GM12878 (cell line): Measurements from ENCODE around the gene CHMP1A. TPM values are rescaled to one million over a fixed set of nuclear protein-coding genes. Genes with fewer than 3 reads are reported as not detected.

Experiments used
- ATAC-seq: fragments of 200-7000 bp; cut with Tn5 transposase; 3 replicates; pipeline ENCODE4 v1.9.1; 2020; ENCODE audit warnings: mild to moderate bottlenecking, moderate library complexity
- BruUV-seq: library from RNA; stranded (reverse); fragments of 400-500 nt; replicated peaks from 2 replicates; lab custom pipeline; 2021; lab: Mats Ljungman, UMichigan
- CTCF ChIA-PET: fragments of 300-600 bp; sonication (Branson Sonifier 250); formaldehyde crosslinking; extraction: SDS; loops from one replicate; lab custom pipeline; 2021; ENCODE audit warnings: inconsistent platforms; lab: Yijun Ruan, JAX
- POLR2A ChIA-PET: fragments of 350-600 bp; formaldehyde crosslinking; extraction: SDS; loops from one replicate; lab custom pipeline; 2021; ENCODE audit warnings: inconsistent platforms; lab: Charles Lee
- RAD21 ChIA-PET: fragments of 300-600 bp; sonication (Branson Sonifier 250); formaldehyde crosslinking; loops from one replicate; lab custom pipeline; 2023; ENCODE audit warnings: antibody characterized with exemption; ENCODE audit not compliant: unreplicated experiment; lab: Charles Lee
- SMC1A ChIA-PET: fragments of 300-600 bp; sonication (Branson Sonifier 250); formaldehyde crosslinking; loops from one replicate; lab custom pipeline; 2023; ENCODE audit not compliant: unreplicated experiment, uncharacterized antibody; lab: Charles Lee
- DNase-seq: peaks from one replicate; pipeline ENCODE4 v3.0.0-alpha.2; 2011; ENCODE audit warnings: low read depth, low spot score
- FAIRE-seq: peaks from 3 replicates; lab custom pipeline; 2011; peaks lifted over from hg19 to GRCh38; lab: Jason Lieb, UNC
- H2AFZ ChIP-seq: 2 replicates; pipeline ENCODE4 v1.6.0; 2011; ENCODE audit warnings: low read depth, low read length, control low read depth; ENCODE audit not compliant: control insufficient read depth
- H3K27ac ChIP-seq: 2 replicates; pipeline ENCODE4 v1.5.1; 2011; ENCODE audit warnings: control low read depth; ENCODE audit not compliant: control insufficient read depth, insufficient read depth
- H3K27me3 ChIP-seq, 2 experiments: replicated peaks in 1 of 2; 2 replicates each; pipeline versions ENCODE4 v1.6.0 to v1.6.1; 2011; ENCODE audit warnings: low read length in 1 of 2; ENCODE audit not compliant: control insufficient read depth in 2 of 2, insufficient read depth in 2 of 2
- H3K36me3 ChIP-seq, 2 experiments: 2 replicates each; pipeline ENCODE4 v1.5.1; 2011; ENCODE audit warnings: low read length in 1 of 2; ENCODE audit not compliant: control insufficient read depth in 2 of 2, insufficient read depth in 2 of 2
- H3K4me1 ChIP-seq: 2 replicates; pipeline ENCODE4 v1.6.1; 2011; ENCODE audit warnings: mild to moderate bottlenecking, low read length, moderate library complexity, mixed read lengths; ENCODE audit not compliant: control insufficient read depth, insufficient read depth
- H3K4me2 ChIP-seq: 2 replicates; pipeline ENCODE4 v1.6.0; 2011; ENCODE audit warnings: control low read depth; ENCODE audit not compliant: control insufficient read depth, insufficient read depth
- H3K4me3 ChIP-seq: fragments of 200-600 bp; sonication (generic); 2 replicates; pipeline ENCODE4 v1.5.1; 2016
- H3K79me2 ChIP-seq: 2 replicates; pipeline ENCODE4 v1.6.0; 2011; ENCODE audit warnings: low read length; ENCODE audit not compliant: control insufficient read depth, insufficient read depth
- H3K9ac ChIP-seq: 2 replicates; pipeline ENCODE4 v1.8.0; 2011; ENCODE audit warnings: low read length, control low read depth, mixed read lengths; ENCODE audit not compliant: control insufficient read depth, insufficient read depth
- H3K9me3 ChIP-seq: replicated peaks from 3 replicates; pipeline ENCODE4 v1.5.1; 2011; ENCODE audit warnings: mild to moderate bottlenecking, low read length; ENCODE audit not compliant: control insufficient read depth, insufficient read depth
- H4K20me1 ChIP-seq: 2 replicates; pipeline ENCODE4 v1.6.0; 2011; ENCODE audit not compliant: control insufficient read depth, insufficient read depth
- BCL11A ChIP-seq: IDR thresholded peaks from 2 replicates; pipeline ENCODE4 v1.6.1; 2011; ENCODE audit warnings: low read depth, low read length
- CHD1 ChIP-seq: IDR thresholded peaks from 2 replicates; pipeline ENCODE4 v1.6.1; 2012; ENCODE audit warnings: low read depth, low read length, improper control_type of control experiment
- CHD4 ChIP-seq: fragments of 200-600 bp; sonication (generic); IDR thresholded peaks from 2 replicates; pipeline ENCODE4 v1.6.1; 2016; ENCODE audit warnings: mild to moderate bottlenecking
- FOS ChIP-seq: IDR thresholded peaks from 3 replicates; pipeline ENCODE4 v1.6.1; 2011; ENCODE audit warnings: borderline replicate concordance; ENCODE audit not compliant: insufficient read length; ENCODE audit errors: extremely low read depth
- IKZF1 ChIP-seq: fragments of 450-650 bp; conservative IDR thresholded peaks from 2 replicates; pipeline ENCODE4 v1.6.1; 2017; ENCODE audit warnings: antibody characterized with exemption, mild to moderate bottlenecking
- IRF4 ChIP-seq: IDR thresholded peaks from 2 replicates; pipeline ENCODE4 v1.6.1; 2011; ENCODE audit warnings: low read depth, low read length
- RELA ChIP-seq: fragments of 450-650 bp; IDR thresholded peaks from 2 replicates; pipeline ENCODE4 v1.8.0; 2014; ENCODE audit warnings: borderline replicate concordance; ENCODE audit not compliant: partially characterized antibody
- SIX5 ChIP-seq: IDR thresholded peaks from 2 replicates; pipeline ENCODE4 v1.6.1; 2011; ENCODE audit warnings: mild to moderate bottlenecking, low read depth, low read length, moderate library complexity; ENCODE audit not compliant: severe bottlenecking
- SMARCA5 ChIP-seq: fragments of 450-650 bp; IDR thresholded peaks from 2 replicates; pipeline ENCODE4 v1.6.1; 2017; ENCODE audit warnings: mild to moderate bottlenecking
- TAF1 ChIP-seq: IDR thresholded peaks from 2 replicates; pipeline ENCODE4 v1.6.1; 2011; ENCODE audit warnings: mild to moderate bottlenecking, low read depth, low read length, borderline replicate concordance
- WGBS: methylation state at CpG from one replicate; pipeline ENCODE4 v1.1.6; 2016; ENCODE audit warnings: low lambda C conversion rate; ENCODE audit not compliant: insufficient replicate concordance, insufficient coverage; ENCODE audit errors: missing lambda C conversion rate; 5-methylcytosine and 5-hydroxymethylcytosine counted together
- in situ Hi-C: fragments of 300-500 bp; cut with MboI; formaldehyde crosslinking; loops from 9 replicates; pipeline ENCODE4 v1.14.3; 2018; ENCODE audit warnings: mixed read lengths
- intact Hi-C: fragments of 100-400 bp; cut with micrococcal nuclease; formaldehyde crosslinking; loops from one replicate; pipeline ENCODE4 v1.14.2; 2022; ENCODE audit not compliant: unreplicated experiment
- polyA plus RNA-seq, 11 experiments: library from polyadenylated mRNA; depleted of rRNA in 4 of 11; unstranded in 6 of 11; stranded (reverse) in 5 of 11; fragments of >200 nt; fragmentation: Nextera tagmentation in 4 of 11; fragmentation: Illumina TruSeq in 1 of 11; extraction: Ambion mirVana in 4 of 11; extraction: Trizol in 1 of 11; gene quantifications; 1 replicate in 1 of 11; 2 replicates in 10 of 11; pipeline versions ENCODE4 v1.2.1 to v1.2.3, GENCODE V29; 2011 to 2016; ENCODE audit warnings: inconsistent platforms in 2 of 11, missing spikeins in 2 of 11, low read depth in 1 of 11
- total RNA-seq, 4 experiments: library from RNA; depleted of rRNA in 3 of 4; stranded (reverse); fragments of >200 nt in 3 of 4; fragmentation: Illumina TruSeq in 1 of 4; extraction: Trizol in 1 of 4; gene quantifications; 2 replicates each; pipeline versions ENCODE4 v1.2.1 to v1.2.3, GENCODE V29; 2013 to 2021
- TF ChIP-seq, protein P1 (sequence below): fragments of 450-650 bp; IDR thresholded peaks from 2 replicates; pipeline ENCODE4 v1.6.1; 2017; ENCODE audit warnings: low read depth, mild to moderate bottlenecking, moderate library complexity
- TF ChIP-seq, protein P2 (sequence below): fragments of 450-650 bp; IDR thresholded peaks from 2 replicates; pipeline ENCODE4 v1.6.1; 2017; ENCODE audit warnings: borderline replicate concordance
- TF ChIP-seq, protein P3 (sequence below): fragments of 450-650 bp; IDR thresholded peaks from 2 replicates; pipeline ENCODE4 v1.6.1; 2018; ENCODE audit warnings: mild to moderate bottlenecking, low read depth, moderate library complexity; ENCODE audit not compliant: partially characterized antibody
- TF ChIP-seq, protein P4 (sequence below): fragments of 450-650 bp; IDR thresholded peaks from 2 replicates; pipeline ENCODE4 v1.6.1; 2017; ENCODE audit warnings: antibody characterized with exemption, mild to moderate bottlenecking, moderate library complexity

Gene CHMP1A
- total and polyA plus RNA-seq, 10 of the 15 experiments (the other 5 are each of a cell fraction or from before 2014, with no cell fraction given): 1.0 to 86.7 (median 54.7) TPM

DNA sequence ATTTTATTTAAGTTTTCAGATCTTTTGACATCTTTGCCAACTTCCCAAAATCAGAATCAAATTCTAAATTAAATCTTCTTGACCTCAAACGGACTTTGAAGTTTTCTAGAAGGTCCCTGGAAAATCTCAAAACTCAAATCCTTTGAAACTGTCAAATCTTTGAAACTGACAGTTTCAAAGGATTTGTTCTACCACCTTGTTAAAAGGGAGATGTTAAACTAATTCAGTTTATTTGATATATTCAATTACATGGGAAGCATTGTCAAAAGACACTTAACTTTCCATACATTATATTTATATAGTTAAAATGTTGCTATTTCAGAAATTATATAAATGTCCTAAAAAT is 47.4 kb downstream of the CHMP1A start (continued):
- TF ChIP-seq, protein P1, sequence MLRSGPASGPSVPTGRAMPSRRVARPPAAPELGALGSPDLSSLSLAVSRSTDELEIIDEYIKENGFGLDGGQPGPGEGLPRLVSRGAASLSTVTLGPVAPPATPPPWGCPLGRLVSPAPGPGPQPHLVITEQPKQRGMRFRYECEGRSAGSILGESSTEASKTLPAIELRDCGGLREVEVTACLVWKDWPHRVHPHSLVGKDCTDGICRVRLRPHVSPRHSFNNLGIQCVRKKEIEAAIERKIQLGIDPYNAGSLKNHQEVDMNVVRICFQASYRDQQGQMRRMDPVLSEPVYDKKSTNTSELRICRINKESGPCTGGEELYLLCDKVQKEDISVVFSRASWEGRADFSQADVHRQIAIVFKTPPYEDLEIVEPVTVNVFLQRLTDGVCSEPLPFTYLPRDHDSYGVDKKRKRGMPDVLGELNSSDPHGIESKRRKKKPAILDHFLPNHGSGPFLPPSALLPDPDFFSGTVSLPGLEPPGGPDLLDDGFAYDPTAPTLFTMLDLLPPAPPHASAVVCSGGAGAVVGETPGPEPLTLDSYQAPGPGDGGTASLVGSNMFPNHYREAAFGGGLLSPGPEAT: no peak
- TF ChIP-seq, protein P2, sequence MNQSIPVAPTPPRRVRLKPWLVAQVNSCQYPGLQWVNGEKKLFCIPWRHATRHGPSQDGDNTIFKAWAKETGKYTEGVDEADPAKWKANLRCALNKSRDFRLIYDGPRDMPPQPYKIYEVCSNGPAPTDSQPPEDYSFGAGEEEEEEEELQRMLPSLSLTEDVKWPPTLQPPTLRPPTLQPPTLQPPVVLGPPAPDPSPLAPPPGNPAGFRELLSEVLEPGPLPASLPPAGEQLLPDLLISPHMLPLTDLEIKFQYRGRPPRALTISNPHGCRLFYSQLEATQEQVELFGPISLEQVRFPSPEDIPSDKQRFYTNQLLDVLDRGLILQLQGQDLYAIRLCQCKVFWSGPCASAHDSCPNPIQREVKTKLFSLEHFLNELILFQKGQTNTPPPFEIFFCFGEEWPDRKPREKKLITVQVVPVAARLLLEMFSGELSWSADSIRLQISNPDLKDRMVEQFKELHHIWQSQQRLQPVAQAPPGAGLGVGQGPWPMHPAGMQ: no peak
- no peak for TF ChIP-seq SIX5
- no peak for TF ChIP-seq CHD1

DNA sequence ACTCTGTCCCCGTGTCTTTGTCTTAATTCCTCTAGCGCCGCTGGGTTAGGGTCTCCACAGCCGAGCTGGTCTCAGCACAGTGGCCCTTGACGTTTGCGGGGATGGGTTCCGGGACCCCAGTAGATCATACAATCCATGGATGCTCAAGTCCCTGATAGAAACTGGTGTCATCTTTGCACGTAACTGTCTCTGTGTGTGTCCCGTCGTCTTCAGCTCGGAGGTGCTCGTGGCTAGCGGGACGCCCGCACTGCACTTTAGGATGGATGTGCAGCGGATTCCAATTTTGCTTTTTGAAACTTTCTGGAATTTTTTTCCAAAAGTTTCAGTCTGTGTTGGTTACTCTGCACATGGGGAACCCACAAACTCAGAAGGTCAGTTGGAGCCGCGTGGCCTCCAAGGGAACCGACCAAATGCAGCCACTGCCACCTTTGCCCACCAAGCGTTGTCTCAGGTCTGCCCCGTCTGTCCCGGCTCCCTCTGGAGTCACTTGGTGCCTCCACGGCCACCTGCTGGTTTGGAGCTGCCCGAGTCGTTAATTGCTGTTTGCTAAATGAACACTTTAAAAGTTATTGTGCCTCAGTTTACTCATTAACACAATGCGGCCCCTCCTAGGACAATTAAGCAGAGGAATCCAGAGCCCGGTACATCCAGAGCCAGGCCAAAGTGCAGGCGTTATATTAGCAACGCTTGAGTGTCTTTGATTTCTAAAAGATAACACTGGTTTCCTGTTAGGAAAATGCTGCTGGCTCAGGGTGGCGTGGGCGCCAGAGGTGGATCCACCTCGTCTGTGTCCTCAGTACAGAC is 49.4 kb downstream of the CHMP1A start:
- H3K36me3 ChIP-seq: no peaks in the 10 kb centered on the region
- no peaks in the 10 kb centered on the region for H3K4me1 ChIP-seq
- no peak overlapping the region for H2AFZ ChIP-seq
- ChIA-PET RAD21 (no interaction called here), SMC1A (no interaction called here), POLR2A (no interaction called here), CTCF (no interaction called here)
- H3K79me2 ChIP-seq: no peaks in the 10 kb centered on the region
- H3K9me3 ChIP-seq: no peaks in the 10 kb centered on the region
- no peaks in the 10 kb centered on the region for H3K27me3 ChIP-seq
- WGBS: 59% methylated on average over 32 of the region's 32 CpGs
- H4K20me1 ChIP-seq: no peaks in the 10 kb centered on the region
- H3K4me2 ChIP-seq: no peak overlapping the region
- no peak overlapping the region for H3K9ac ChIP-seq
- no peak overlapping the region for H3K4me3 ChIP-seq
- ATAC-seq (no peak), FAIRE-seq (no peak), DNase-seq (no peak)
- in situ Hi-C loops (no loop called here), intact Hi-C loops (no loop called here)
- BruUV-seq: no TSS peak
- H3K27ac ChIP-seq: no peak overlapping the region
- TF ChIP-seq SMARCA5: no peak
- TF ChIP-seq, protein P3, sequence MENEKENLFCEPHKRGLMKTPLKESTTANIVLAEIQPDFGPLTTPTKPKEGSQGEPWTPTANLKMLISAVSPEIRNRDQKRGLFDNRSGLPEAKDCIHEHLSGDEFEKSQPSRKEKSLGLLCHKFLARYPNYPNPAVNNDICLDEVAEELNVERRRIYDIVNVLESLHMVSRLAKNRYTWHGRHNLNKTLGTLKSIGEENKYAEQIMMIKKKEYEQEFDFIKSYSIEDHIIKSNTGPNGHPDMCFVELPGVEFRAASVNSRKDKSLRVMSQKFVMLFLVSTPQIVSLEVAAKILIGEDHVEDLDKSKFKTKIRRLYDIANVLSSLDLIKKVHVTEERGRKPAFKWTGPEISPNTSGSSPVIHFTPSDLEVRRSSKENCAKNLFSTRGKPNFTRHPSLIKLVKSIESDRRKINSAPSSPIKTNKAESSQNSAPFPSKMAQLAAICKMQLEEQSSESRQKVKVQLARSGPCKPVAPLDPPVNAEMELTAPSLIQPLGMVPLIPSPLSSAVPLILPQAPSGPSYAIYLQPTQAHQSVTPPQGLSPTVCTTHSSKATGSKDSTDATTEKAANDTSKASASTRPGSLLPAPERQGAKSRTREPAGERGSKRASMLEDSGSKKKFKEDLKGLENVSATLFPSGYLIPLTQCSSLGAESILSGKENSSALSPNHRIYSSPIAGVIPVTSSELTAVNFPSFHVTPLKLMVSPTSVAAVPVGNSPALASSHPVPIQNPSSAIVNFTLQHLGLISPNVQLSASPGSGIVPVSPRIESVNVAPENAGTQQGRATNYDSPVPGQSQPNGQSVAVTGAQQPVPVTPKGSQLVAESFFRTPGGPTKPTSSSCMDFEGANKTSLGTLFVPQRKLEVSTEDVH: no peak
- no peak for TF ChIP-seq TAF1
- no peak for TF ChIP-seq BCL11A
- TF ChIP-seq IKZF1: no peak
- TF ChIP-seq FOS: no peak
- TF ChIP-seq RELA: no peak
- TF ChIP-seq IRF4: no peak
- TF ChIP-seq, protein P4, sequence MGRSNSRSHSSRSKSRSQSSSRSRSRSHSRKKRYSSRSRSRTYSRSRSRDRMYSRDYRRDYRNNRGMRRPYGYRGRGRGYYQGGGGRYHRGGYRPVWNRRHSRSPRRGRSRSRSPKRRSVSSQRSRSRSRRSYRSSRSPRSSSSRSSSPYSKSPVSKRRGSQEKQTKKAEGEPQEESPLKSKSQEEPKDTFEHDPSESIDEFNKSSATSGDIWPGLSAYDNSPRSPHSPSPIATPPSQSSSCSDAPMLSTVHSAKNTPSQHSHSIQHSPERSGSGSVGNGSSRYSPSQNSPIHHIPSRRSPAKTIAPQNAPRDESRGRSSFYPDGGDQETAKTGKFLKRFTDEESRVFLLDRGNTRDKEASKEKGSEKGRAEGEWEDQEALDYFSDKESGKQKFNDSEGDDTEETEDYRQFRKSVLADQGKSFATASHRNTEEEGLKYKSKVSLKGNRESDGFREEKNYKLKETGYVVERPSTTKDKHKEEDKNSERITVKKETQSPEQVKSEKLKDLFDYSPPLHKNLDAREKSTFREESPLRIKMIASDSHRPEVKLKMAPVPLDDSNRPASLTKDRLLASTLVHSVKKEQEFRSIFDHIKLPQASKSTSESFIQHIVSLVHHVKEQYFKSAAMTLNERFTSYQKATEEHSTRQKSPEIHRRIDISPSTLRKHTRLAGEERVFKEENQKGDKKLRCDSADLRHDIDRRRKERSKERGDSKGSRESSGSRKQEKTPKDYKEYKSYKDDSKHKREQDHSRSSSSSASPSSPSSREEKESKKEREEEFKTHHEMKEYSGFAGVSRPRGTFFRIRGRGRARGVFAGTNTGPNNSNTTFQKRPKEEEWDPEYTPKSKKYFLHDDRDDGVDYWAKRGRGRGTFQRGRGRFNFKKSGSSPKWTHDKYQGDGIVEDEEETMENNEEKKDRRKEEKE: no peak
- no peak for TF ChIP-seq CHD4
